ENCODE data around the gene SPEM1. TPM values are rescaled to one million over a fixed set of nuclear protein-coding genes. Genes with fewer than 3 reads are reported as not detected.

SPEM1 gene
- total and polyA plus RNA-seq, 2 of the 13 experiments (the other 11 are each of a cell fraction or from before 2014, with no cell fraction given), result not detected

- TF ChIP-seq, protein P1, sequence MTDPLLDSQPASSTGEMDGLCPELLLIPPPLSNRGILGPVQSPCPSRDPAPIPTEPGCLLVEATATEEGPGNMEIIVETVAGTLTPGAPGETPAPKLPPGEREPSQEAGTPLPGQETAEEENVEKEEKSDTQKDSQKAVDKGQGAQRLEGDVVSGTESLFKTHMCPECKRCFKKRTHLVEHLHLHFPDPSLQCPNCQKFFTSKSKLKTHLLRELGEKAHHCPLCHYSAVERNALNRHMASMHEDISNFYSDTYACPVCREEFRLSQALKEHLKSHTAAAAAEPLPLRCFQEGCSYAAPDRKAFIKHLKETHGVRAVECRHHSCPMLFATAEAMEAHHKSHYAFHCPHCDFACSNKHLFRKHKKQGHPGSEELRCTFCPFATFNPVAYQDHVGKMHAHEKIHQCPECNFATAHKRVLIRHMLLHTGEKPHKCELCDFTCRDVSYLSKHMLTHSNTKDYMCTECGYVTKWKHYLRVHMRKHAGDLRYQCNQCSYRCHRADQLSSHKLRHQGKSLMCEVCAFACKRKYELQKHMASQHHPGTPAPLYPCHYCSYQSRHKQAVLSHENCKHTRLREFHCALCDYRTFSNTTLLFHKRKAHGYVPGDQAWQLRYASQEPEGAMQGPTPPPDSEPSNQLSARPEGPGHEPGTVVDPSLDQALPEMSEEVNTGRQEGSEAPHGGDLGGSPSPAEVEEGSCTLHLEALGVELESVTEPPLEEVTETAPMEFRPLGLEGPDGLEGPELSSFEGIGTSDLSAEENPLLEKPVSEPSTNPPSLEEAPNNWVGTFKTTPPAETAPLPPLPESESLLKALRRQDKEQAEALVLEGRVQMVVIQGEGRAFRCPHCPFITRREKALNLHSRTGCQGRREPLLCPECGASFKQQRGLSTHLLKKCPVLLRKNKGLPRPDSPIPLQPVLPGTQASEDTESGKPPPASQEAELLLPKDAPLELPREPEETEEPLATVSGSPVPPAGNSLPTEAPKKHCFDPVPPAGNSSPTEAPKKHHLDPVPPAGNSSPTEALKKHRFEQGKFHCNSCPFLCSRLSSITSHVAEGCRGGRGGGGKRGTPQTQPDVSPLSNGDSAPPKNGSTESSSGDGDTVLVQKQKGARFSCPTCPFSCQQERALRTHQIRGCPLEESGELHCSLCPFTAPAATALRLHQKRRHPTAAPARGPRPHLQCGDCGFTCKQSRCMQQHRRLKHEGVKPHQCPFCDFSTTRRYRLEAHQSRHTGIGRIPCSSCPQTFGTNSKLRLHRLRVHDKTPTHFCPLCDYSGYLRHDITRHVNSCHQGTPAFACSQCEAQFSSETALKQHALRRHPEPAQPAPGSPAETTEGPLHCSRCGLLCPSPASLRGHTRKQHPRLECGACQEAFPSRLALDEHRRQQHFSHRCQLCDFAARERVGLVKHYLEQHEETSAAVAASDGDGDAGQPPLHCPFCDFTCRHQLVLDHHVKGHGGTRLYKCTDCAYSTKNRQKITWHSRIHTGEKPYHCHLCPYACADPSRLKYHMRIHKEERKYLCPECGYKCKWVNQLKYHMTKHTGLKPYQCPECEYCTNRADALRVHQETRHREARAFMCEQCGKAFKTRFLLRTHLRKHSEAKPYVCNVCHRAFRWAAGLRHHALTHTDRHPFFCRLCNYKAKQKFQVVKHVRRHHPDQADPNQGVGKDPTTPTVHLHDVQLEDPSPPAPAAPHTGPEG (CRISPR knock-in tag; IDR thresholded peaks at IDR 0.05), result 0 out of 2 replicates have a peak, but pooled peaks have one; percentile 8
- TF ChIP-seq ATF1 (CRISPR knock-in tag; IDR thresholded peaks at IDR 0.05) (no peak), STAG1 (CRISPR knock-in tag; IDR thresholded peaks at IDR 0.05) (0 out of 2 replicates have a peak, but pooled peaks have one; percentile 4), CCAR2 (optimal IDR thresholded peaks at IDR 0.05; ENCODE audit: low read depth, low read length) (no peak), MED1 (CRISPR knock-in tag; IDR thresholded peaks at IDR 0.05) (0 out of 2 replicates have a peak, but pooled peaks have one; percentile 24), SAP130 (CRISPR knock-in tag; IDR thresholded peaks at IDR 0.05; ENCODE audit: low read depth) (0 out of 2 replicates have a peak, but pooled peaks have one; percentile 12), ARNTL (CRISPR knock-in tag; IDR thresholded peaks at IDR 0.05) (no peak), HBP1 (CRISPR knock-in tag; IDR thresholded peaks at IDR 0.05; ENCODE audit: low read depth) (no peak), SUZ12 (IDR thresholded peaks at IDR 0.05; ENCODE audit: low read depth, low read length) (no peak), ZNF557 (CRISPR knock-in tag; IDR thresholded peaks at IDR 0.05) (no peak), ZNF331 (CRISPR knock-in tag; IDR thresholded peaks at IDR 0.05) (peak; percentile 24; the same call in 1 of the 2 replicates), ZNF263 (CRISPR knock-in tag; IDR thresholded peaks at IDR 0.05) (peak; percentile 11; the same call in 1 of the 2 replicates), SRSF4 (IDR thresholded peaks at IDR 0.05; ENCODE audit: low read depth, low read length, poor library complexity, severe bottlenecking) (no peak), ZNF691 (CRISPR knock-in tag; IDR thresholded peaks at IDR 0.05; ENCODE audit: borderline replicate concordance, low read depth) (no peak), FOSL1 (CRISPR knock-in tag; IDR thresholded peaks at IDR 0.05; ENCODE audit: borderline replicate concordance) (no peak), ZNF788 (CRISPR knock-in tag; IDR thresholded peaks at IDR 0.05; ENCODE audit: borderline replicate concordance) (no peak), FOXC1 (CRISPR knock-in tag; IDR thresholded peaks at IDR 0.05; ENCODE audit: borderline replicate concordance) (no peak)
- TF ChIP-seq, protein P2, sequence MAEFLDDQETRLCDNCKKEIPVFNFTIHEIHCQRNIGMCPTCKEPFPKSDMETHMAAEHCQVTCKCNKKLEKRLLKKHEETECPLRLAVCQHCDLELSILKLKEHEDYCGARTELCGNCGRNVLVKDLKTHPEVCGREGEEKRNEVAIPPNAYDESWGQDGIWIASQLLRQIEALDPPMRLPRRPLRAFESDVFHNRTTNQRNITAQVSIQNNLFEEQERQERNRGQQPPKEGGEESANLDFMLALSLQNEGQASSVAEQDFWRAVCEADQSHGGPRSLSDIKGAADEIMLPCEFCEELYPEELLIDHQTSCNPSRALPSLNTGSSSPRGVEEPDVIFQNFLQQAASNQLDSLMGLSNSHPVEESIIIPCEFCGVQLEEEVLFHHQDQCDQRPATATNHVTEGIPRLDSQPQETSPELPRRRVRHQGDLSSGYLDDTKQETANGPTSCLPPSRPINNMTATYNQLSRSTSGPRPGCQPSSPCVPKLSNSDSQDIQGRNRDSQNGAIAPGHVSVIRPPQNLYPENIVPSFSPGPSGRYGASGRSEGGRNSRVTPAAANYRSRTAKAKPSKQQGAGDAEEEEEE (CRISPR knock-in tag; IDR thresholded peaks at IDR 0.05; ENCODE audit: borderline replicate concordance), result no peak
- TF ChIP-seq, protein P3, sequence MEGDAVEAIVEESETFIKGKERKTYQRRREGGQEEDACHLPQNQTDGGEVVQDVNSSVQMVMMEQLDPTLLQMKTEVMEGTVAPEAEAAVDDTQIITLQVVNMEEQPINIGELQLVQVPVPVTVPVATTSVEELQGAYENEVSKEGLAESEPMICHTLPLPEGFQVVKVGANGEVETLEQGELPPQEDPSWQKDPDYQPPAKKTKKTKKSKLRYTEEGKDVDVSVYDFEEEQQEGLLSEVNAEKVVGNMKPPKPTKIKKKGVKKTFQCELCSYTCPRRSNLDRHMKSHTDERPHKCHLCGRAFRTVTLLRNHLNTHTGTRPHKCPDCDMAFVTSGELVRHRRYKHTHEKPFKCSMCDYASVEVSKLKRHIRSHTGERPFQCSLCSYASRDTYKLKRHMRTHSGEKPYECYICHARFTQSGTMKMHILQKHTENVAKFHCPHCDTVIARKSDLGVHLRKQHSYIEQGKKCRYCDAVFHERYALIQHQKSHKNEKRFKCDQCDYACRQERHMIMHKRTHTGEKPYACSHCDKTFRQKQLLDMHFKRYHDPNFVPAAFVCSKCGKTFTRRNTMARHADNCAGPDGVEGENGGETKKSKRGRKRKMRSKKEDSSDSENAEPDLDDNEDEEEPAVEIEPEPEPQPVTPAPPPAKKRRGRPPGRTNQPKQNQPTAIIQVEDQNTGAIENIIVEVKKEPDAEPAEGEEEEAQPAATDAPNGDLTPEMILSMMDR (CRISPR knock-in tag; IDR thresholded peaks at IDR 0.05), result peak; percentile 36
Measured at GRCh38 chr17:7380321-7380720, 39.8 kb upstream of the SPEM1 start (continued).
